MM.1S (cell line): ENCODE measurements around the gene FAU.

ENCODE experiments used
- CTCF ChIP-seq: fragments of 300-600 bp; sonication (generic); IDR thresholded peaks from 2 replicates; pipeline ENCODE4 v1.5.1; 2016; ENCODE audit warnings: antibody characterized with exemption, low read length, mixed read lengths
- EZH2 ChIP-seq: fragments of 300-600 bp; sonication (generic); optimal IDR thresholded peaks from 2 replicates; pipeline ENCODE3; 2017; ENCODE audit warnings: low read depth, mild to moderate bottlenecking, antibody characterized with exemption, low read length, mixed read lengths
- EZH2phosphoT487 ChIP-seq: fragments of 300-600 bp; sonication (generic); IDR thresholded peaks from 2 replicates; pipeline ENCODE4 v1.6.1; 2018; ENCODE audit warnings: antibody characterized with exemption, low read length

- TF ChIP-seq EZH2 (no peak), CTCF (no peak), EZH2phosphoT487 (no peak)
Observed at GRCh38 chr11:65156926-65157325, 35.0 kb upstream of the FAU start.
